Hematopoietic multipotent progenitor cell (in vitro differentiated cells): Measurements from ENCODE around the gene SLC17A9. TPM values are rescaled to one million over a fixed set of nuclear protein-coding genes. Genes with fewer than 3 reads are reported as not detected.

ENCODE experiments used
- DNase-seq, 3 donors: peaks; one replicate each; pipeline ENCODE4 v3.0.0-alpha.2; 2011 to 2015; ENCODE audit warnings: low read depth in 2 of 3, low spot score in 2 of 3
- total RNA-seq: library from RNA; depleted of rRNA; stranded (reverse); fragments of >200 nt; gene quantifications from one replicate; pipeline ENCODE4 v1.2.3, GENCODE V29; 2012

Gene SLC17A9
- total RNA-seq, 1 donor: 28.8 TPM

DNA sequence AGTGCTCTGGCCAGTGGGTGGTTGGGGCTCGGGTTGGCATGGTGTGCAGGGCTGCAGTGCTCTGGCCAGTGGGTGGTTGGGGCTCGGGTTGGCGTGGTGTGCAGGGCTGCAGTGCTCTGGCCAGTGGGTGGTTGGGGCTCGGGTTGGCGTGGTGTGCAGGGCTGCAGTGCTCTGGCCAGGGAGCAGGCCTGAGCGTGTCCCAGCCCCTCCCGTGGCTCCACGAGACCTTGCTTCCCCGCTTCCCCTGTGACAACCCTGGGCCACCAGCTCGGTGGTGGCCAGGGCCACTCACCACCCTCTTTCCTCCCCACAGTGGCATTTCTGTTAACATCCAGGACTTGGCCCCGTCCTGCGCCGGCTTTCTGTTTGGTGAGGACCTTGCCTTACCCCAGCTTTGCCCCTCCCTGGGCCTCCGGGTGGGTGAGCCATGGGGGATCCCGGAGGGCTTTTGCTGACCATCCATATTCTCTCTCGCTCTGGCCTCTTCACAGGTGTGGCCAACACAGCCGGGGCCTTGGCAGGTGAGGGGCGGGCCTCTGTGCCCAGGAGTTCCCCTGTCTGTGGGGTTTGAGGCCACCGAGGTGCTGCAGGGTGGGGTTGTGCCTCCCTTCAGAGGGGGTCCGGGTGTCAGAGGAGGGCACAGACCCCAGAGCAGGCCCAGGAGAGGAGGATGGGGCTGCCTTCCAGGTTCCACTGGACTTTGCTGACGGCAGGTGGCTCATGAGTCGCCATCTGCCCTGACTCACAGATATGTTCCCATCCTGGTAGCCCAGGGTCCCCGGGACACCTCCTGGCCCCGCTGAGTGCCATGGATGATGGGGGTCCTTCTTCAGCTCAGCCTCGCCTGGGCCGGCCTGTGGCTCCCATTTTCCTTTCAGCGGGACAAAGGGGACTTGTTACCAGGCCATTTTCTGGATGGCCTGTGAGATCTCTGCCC, 14.0 kb downstream of the SLC17A9 start:
- no peak for DNase-seq

DNA sequence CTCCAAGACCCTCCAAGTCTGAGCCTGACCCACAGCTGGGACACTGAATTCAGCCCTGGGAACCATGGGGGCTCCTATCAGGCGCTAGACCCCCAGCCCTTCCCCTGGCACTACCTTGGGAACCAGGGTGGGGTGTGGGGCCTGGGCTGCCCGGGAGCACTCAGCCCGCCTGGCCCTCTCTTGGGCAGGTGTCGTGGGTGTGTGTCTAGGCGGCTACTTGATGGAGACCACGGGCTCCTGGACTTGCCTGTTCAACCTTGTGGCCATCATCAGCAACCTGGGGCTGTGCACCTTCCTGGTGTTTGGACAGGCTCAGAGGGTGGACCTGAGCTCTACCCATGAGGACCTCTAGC, 14.6 kb downstream of the SLC17A9 start:
- no peak for DNase-seq

DNA sequence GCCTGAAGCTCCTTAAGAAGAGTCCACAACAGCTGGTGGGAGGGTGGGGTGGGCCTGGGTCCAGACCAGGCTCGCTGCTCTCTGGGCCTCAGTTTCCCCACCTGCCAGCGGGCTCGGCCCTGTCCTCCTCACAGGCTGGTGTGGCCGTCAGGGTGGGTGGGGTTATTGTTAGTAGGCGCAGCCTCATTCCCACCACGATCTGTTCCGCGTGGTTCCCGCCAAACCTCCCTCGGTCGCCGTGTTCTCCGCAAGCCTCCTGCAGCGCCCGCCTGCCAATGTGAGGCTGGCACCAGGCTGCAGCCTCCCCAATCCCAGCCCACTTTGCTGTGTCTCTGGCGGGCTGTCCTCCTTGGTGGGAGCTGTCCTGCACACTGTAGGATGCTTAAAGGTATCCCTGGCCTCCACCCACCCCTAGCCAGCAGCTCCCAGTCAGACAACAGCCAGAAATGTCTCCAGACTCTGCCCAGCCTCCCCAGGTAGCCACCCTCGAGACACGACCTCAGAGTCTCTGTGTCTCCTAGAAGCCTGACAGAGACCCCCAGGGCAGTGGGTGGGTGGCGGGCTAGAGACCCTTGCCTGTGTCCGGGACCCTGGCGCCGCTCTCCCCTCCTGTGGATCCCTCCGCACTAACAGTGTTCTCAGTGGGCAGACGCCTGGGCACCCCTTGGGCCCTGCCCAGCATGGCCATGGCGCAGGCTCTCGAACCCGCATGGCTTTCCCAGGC, 15.3 kb downstream of the SLC17A9 start:
- DNase-seq: no peak

DNA sequence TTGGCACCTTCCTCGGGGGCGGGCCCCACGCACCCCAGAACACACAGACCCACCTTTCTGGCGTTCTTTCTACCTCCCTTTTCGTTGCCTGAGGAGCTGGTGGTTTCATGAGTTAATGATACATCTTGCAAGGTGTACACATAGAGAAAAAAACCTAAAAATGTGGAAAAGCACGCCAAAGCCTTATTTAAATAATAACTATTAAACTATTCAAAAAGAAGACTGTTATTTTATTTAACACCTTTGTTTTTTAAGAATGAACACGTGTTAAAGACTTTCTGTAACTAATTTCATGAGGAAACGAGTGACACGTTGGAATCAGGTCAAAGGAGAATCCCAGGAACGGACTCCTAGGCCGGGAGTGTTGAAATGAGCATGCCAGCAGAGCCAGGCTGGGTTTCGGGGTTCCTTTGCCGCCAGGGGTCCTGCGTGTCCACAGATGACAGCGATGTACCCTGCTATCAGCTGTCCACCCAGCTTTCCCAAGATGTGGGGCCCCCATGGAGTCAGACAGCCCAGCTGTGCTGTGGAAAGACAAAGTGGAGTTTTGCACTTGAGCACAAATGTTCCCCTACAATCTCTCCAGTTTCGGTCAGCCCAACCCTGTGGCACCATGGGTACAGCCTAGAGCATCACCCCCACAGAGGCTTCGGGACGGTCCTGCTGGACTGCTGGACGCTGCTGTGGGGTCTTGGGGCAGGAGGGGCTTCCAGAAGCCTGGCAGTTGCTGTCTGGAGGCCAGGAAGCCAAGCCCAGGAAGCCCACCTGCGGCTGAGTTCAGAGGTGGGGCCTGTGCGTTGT, 16.1 kb downstream of the SLC17A9 start:
- no peak for DNase-seq

DNA sequence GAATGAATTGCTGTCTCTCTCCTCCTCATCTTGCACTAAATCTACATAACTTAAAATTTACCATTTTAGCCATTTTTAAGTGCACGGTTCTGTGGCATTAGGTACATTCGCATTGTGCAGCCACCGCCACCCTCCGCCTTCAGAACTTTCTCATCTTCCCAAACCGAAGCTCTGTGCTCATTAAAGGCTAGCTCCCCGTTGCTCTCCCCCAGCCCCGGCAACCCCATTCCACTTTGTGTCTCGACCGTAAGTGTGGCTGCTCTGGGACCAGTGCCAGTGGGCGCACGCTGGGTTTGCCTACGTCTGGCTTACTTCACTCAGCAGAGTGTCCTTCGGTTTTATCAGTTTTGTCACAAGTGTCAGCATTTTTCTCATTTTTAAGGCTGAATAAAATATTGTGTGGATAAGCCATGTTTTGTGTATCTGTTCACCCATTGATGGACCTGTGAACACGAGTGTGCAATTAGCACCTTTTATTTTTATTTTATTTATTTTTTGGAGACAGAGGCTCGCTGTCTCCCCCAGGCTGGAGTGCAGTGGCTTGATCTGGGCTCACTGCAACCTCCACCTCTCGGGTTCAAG, 16.8 kb downstream of the SLC17A9 start:
- no peak for DNase-seq

DNA sequence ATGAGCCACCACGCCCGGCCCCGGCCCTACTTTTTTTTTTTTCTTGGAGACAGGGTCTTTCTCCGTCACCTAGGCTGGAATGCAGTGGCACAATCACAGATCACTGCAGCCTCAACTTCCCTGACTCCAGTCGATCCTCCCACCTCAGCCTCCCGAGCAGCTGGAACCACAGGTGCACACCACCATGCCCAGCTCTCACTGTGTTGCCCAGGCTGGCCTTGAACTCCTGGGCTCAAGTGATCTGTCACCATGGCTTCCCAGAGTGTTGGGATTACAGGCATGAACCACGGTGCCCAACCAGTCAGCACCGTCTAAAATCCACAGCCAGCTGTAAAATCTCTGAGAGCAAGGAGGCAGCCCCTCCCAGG, 17.4 kb downstream of the SLC17A9 start:
- no peak for DNase-seq

DNA sequence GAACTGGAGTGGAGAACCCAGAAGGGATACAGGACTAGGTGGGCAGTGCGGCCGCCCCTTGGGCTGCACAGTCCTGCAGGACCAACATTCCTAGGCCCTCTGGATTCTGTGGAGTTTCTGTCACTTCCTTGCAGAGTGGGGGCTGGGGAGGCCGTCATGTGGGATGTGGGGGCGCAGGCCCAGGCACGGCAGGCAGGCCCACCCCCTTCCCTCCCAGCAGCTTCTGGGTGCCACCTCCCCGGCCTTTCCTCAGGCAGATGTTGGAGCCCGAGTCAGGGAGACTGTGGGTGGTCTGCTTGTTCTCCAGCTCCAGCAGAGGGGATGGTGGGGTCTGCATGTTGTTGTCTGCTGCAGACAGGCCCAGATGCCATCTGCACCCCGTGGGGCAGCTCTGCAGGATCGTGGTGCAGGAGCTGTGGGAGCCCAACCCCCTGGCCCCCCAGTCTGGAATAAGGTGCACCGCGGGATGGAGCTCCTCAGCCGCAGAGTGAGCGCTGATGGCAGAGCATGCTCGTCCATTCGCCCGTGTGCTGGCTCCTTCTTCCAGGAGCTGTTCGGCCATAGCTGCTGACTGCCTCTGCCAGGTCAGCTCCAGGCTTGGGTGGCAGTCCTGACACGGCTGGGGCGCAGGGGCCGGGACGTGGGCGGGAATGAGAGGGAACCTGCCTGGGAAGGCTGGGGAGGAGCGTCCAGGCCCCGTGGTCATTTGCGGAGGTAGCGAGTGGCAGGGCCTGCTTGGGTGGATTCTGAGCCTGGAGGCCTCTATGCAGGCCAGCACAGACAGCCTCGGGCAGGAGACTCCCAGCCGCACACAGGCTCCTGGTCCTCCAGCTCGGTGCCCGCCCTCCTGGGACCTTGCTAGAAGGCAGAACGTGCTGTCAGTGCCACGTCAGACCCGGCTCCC, 18.1 kb downstream of the SLC17A9 start:
- no peak for DNase-seq

DNA sequence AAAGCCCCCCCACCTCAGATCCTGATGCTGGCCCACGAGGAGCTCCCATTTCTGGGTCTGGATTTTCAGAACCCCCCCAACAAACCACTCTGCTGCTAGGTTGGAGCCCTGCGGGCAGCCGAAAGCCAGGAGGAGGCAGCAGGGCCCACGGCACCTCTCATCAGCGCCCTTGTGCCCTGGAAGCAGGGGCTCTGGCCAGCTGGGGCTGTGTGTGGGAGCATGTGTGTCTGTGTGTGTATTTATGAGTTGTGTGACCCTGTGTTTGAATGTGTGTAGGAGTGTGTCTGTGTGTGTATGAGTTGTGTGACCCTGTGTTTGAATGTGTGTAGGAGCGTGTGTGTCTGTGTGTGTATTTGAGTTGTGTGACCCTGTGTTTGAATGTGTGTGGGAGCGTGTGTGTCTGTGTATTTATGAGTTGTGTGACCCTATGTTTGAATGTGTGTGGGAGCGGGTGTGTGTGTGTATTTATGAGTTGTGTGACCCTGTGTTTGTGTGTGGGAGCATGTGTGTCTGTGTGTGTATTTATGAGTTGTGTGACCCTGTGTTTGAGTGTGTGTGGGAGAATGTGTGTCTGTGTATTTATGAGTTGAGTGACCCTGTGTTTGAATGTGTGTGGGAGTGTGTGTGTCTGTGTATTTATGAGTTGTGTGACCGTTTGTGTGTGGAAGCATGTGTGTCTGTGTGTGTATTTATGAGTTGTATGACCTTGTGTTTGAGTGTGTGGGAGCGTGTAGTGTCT, 18.9 kb downstream of the SLC17A9 start:
- DNase-seq: no peak

DNA sequence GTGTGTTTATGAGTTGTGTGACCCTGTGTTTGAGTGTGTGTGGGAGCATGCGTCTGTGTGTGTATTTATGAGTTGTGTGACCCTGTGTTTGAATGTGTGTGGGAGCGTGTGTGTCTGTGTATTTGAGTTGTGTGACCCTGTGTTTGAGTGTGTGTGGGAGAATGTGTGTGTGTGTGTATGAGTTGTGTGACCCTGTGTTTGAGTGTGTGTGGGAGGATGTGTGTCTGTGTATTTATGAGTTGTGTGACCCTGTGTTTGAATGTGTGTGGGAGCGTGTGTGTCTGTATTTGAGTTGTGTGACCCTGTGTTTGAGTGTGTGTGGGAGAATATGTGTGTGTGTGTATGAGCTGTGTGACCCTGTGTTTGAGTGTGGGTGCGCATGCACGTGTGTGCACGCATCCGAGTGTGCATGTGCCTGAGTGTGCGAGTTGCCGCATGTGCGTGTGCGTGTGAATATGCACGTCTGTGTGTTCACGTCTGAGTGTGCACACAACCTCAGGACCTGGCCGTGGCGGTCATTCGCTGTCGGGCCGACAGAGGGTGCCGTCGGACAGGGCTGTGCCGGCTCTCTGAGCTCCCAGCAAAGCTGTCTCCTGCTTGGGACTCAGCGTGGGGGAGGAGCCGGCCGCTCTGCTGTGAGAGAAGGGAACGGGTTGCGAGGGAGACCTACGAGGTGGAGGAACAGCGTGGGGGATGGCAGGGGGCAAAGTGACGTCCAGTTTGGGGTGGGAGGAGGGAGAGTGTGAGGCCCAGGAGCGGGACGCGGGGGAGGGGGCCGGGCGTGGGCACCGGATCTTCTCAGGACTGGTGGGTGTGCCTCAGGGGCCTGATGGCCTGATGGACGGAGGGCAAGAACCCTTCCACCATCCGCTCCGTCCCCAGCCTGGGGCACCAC, 19.7 kb downstream of the SLC17A9 start:
- DNase-seq: peak; percentile 53 to 89 (median 85)

DNA sequence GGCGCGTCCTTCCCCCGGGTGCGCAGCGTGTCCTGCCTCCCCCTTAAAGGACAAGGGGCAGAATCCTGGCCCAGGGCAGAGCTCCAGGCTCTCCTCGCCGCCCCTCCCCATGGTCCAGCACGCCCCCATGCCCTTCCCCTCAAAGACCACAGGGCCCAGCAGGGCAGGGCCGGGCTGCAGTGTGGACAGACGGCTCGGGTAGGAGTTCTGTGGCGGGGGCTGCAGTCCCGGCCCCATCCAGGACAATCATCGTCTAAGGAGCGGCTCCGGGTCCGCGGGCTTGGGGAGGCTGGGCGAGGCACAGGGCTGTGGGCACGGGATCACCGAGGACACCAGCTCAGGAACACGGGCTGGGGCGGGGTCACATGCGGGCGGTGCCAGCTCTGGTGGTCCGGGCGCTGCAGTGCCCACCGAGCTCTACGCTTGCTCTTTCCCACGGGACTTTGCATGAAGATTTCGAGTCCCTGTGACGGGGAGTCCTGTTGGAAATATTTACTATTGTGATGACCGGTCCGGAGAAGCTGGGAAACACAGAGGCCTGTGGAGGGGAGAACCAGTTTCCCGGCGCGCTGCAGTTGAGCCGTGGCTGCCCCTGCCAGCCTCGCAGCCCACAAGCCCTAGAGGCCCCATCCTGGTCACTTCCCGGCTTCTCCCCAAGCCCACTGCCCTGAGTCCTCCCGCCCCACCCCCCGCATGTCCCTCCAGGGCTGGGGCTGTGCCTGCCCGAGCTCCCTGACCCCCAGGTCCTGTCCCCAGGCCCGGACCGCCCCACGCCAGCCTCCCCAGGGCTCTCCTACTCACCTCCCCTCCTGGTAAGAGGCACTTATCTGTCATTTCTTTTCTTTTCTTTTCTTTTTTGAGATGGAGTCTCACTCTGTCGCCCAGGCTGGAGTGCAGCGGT, 20.6 kb downstream of the SLC17A9 start:
- DNase-seq: no peak

DNA sequence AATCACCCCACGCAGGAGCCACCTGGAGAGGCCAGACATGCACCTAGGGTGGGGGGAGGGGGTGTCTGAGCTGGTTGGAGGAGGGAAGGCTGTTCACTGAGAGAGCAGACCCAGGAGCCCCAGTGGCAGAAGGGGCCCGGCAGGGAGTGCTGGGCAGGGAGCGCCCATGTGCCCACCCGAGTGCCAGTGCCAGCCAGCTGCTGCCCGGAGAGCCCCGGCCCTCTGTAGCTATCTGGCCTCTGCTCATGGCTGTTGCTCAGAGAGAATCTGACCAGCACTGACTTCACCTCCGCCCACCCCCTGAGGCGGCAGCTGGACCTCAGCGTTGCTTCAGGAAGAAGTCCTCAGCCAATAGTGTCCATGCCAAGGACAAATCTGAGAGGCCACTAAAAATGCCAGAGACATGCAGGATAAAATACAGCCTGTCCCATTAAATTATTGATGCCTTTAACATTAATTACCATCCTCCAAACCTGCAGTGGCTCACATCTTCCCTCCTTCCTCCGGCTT, 22.8 kb downstream of the SLC17A9 start:
- no peak for DNase-seq

DNA sequence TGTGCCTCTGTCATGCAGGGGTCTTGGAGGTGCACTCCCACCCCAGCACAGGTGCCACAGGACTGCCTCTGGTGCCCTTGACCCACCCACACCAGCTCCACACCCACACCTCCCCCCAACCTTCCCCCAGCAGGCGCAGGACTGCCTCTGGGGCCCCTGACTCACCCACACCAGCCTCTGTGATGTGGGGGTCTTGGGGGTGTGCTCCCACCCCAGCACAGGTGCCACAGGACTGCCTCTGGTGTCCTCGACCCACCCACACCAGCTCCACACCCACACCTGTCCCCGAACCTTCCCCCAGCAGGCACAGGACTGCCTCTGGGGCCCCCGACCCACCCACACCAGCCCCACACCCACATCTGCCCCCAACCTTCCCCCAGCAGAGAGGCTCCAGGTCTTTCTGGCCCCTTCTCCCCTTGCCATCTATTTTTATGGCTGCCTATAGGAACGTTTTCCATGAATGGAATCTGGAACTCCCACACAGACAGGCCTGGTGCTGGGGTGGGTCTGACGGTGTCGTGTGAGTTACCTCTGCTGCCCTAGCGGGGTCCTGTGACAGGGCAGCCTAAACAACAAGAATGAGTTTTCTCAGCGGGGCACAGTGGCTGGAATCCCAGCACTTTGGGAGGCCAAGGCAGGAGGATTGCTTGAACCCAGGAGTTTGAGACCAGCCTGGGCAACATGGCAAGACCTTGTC, 23.5 kb downstream of the SLC17A9 start:
- no peak for DNase-seq

DNA sequence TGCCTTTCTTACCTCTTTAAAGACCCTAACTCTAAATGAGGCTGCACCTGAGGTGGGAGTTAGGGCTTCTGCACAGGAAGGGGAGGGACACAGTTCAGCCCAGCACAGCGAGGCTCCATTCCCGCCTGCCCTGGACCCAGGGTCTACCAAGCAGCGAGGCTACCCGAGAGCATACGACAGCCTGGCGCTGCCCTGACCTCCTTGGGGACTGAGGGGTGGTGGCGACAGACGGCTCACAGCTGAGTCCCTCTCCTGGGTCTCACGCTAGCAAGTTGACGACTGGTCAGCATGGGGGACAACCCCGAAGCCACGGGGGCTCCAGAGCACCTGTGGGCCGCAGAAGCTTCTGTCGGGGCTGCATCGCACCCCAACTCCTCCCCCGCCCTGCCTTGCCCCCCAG, 24.4 kb downstream of the SLC17A9 start:
- no peak for DNase-seq

DNA sequence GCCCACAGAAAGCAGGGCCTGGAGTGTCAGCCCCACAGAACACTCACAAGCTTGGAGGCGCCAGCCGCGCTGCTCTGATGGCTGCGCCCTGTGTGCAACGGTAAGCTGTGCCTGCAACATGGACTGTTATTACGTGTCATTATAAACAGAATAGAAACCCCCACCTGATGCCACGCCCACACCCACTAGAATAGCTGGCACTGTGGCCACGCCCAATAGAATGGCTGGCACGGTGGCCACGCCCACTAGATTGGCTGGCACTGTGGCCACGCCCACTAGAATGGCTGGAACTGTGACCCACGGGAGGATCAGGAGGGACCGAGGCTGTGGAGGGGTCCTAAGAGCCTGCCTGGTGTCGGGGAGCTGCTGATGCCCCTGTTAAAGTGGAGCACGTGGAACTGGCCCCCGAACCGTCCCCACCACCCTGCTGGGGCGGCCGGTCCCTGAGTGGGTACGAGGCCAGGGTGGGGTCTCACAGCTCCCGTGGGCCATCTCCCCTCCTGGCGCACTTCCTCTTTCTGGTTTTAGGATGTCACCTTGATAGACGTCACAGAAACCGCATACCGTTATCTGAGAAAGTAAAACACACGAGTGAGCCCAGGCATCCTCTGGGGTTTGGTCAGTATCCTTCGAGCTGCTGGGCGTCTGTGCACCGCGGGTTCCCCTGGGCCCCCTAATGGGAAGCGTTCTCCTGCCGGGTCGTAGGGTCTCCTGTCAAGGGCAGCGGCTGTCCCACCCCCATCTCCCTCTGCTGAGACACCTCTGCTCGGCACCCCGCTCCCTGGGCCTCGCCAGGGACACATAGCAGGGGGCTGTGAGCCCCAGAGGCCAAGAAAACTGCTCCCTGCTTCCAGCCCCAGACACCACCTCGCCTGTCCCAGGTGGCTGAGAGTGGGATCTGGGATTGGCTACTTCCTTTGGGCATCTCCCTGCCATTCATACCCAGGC, 25.4 kb downstream of the SLC17A9 start:
- DNase-seq: peak; percentile 61 to 96 (median 87)

DNA sequence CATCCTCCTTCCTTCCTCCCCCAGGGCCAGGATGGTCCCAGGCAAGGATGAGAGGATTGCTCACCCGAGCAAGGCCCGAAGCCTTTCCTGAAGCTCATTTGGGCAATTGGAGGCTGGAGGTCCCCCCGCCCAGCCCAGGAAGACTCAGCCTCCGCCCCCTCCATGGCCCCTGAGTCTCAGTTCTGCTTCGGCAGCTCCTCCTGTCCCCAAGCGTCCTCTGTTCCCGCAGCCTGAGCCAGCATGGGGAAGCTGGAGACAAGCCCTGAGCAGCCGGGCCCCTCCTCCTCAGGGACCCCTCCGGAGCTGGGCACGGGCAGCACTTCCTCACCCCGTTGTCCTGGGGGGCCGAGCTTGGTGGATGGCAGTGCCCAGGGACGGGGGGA, 26.0 kb downstream of the SLC17A9 start:
- peak in 2 of 3 donors; percentile 60 to 63 for DNase-seq
